Trophoblast cell (in vitro differentiated cells and primary cell): ENCODE measurements around the gene RET.
A peak's percentile ranks its signal among the peaks of the same experiment; 100 is the strongest.
"Not testable (repeated sequence)": the region's sequence is repeated elsewhere in the genome, so short reads cannot be mapped to it uniquely, and the experiment has no call there.

Experiments used
- DNase-seq, 2 donors: peaks; one replicate each; pipeline ENCODE4 v3.0.0-alpha.2; 2016
- H2AFZ ChIP-seq: 2 replicates; pipeline ENCODE4 v1.6.1; 2013; ENCODE audit warnings: low read length, moderate library complexity, mild to moderate bottlenecking; ENCODE audit not compliant: insufficient read depth, poor library complexity
- H2AK5ac ChIP-seq: 2 replicates; pipeline ENCODE4 v1.6.1; 2013; ENCODE audit warnings: mild to moderate bottlenecking, low read length
- H2BK120ac ChIP-seq: 2 replicates; pipeline ENCODE4 v1.6.1; 2013; ENCODE audit warnings: low read length, mild to moderate bottlenecking, moderate library complexity; ENCODE audit not compliant: insufficient read depth, poor library complexity
- H2BK12ac ChIP-seq: 2 replicates; pipeline ENCODE4 v1.6.1; 2013; ENCODE audit warnings: mild to moderate bottlenecking, low read length, moderate library complexity
- H2BK5ac ChIP-seq: 2 replicates; pipeline ENCODE4 v1.6.1; 2013; ENCODE audit warnings: low read length, low read depth, moderate library complexity, mild to moderate bottlenecking; ENCODE audit not compliant: poor library complexity
- H3K14ac ChIP-seq: 2 replicates; pipeline ENCODE4 v1.6.1; 2013; ENCODE audit warnings: mild to moderate bottlenecking, low read length
- H3K18ac ChIP-seq: 2 replicates; pipeline ENCODE4 v1.6.1; 2013; ENCODE audit warnings: mild to moderate bottlenecking, low read length
- H3K23ac ChIP-seq: 2 replicates; pipeline ENCODE4 v1.6.1; 2013; ENCODE audit warnings: low read length
- H3K27ac ChIP-seq: 2 replicates; pipeline ENCODE4 v1.5.1; 2013; ENCODE audit warnings: low read depth, mild to moderate bottlenecking, inconsistent platforms, low read length, moderate library complexity
- H3K27me3 ChIP-seq: 2 replicates; pipeline ENCODE4 v1.6.1; 2013; ENCODE audit warnings: inconsistent platforms, mild to moderate bottlenecking, low read length, moderate library complexity; ENCODE audit not compliant: insufficient read depth
- H3K36me3 ChIP-seq, 2 experiments: 1 replicate in 1 of 2; 2 replicates in 1 of 2; pipeline ENCODE4 v1.6.1; 2013; ENCODE audit warnings: low read length in 2 of 2, mild to moderate bottlenecking in 2 of 2, moderate library complexity in 1 of 2; ENCODE audit not compliant: insufficient read depth in 2 of 2, control insufficient read depth in 1 of 2
- H3K4ac ChIP-seq: 2 replicates; pipeline ENCODE4 v1.6.1; 2013; ENCODE audit warnings: low read depth, mild to moderate bottlenecking, low read length, moderate library complexity
- H3K4me1 ChIP-seq, 2 experiments: 1 replicate in 1 of 2; 2 replicates in 1 of 2; pipeline ENCODE4 v1.6.1; 2013; ENCODE audit warnings: low read length in 2 of 2, mild to moderate bottlenecking in 2 of 2, moderate library complexity in 1 of 2; ENCODE audit not compliant: insufficient read depth in 2 of 2, control insufficient read depth in 1 of 2
- H3K4me2 ChIP-seq: 2 replicates; pipeline ENCODE4 v1.6.1; 2013; ENCODE audit warnings: inconsistent platforms, mild to moderate bottlenecking, low read length, moderate library complexity
- H3K4me3 ChIP-seq: 2 replicates; pipeline ENCODE4 v1.5.1; 2013; ENCODE audit warnings: mild to moderate bottlenecking, low read depth, low read length, inconsistent platforms
- H3K79me1 ChIP-seq: one replicate; pipeline ENCODE4 v1.6.1; 2013; ENCODE audit warnings: low read length
- H3K79me2 ChIP-seq: 2 replicates; pipeline ENCODE4 v1.6.1; 2013; ENCODE audit warnings: low read length, mild to moderate bottlenecking; ENCODE audit not compliant: control insufficient read depth, insufficient read depth, poor library complexity
- H3K9ac ChIP-seq: 2 replicates; pipeline ENCODE4 v1.6.1; 2013; ENCODE audit warnings: mild to moderate bottlenecking, low read length
- H3K9me3 ChIP-seq: 2 replicates; pipeline ENCODE4 v1.6.1; 2013; ENCODE audit warnings: low read depth, mild to moderate bottlenecking, control low read depth, inconsistent platforms, low read length; ENCODE audit not compliant: insufficient read depth
- H4K12ac ChIP-seq: 2 replicates; pipeline ENCODE4 v1.6.1; 2013; ENCODE audit warnings: low read depth, mild to moderate bottlenecking, low read length, moderate library complexity
- H4K8ac ChIP-seq: 2 replicates; pipeline ENCODE4 v1.6.1; 2013; ENCODE audit warnings: low read depth, mild to moderate bottlenecking, low read length, moderate library complexity
- H4K91ac ChIP-seq: one replicate; pipeline ENCODE4 v1.6.1; 2013; ENCODE audit warnings: low read depth, mild to moderate bottlenecking, low read length, moderate library complexity
- WGBS: extraction: QIAGEN DNeasy Blood & Tissue Kit; methylation state at CpG from one replicate; pipeline ENCODE4 v1.1.7; 2013; ENCODE audit warnings: missing lambda C conversion rate; ENCODE audit not compliant: insufficient read length, insufficient coverage; ENCODE audit errors: extremely low coverage; 5-methylcytosine and 5-hydroxymethylcytosine counted together

The RET gene

GRCh38 chr10:43091846-43092245 lies 15.0 kb downstream of the RET start:
- peaks cover 10% of the 10 kb centered on the region for H3K9me3 ChIP-seq
- H2BK12ac ChIP-seq = no peak overlapping the region
- H2AK5ac ChIP-seq = no peak overlapping the region
- H4K8ac ChIP-seq = no peak overlapping the region
- no CpG with 5 or more reads among the region's 3 CpGs for WGBS
- H3K4me1 ChIP-seq = no peaks in the 10 kb centered on the region
- no peak overlapping the region for H4K12ac ChIP-seq
- H2BK5ac ChIP-seq = no peak overlapping the region
- no peak for DNase-seq
- no peak overlapping the region for H2BK120ac ChIP-seq
- no peak overlapping the region for H3K18ac ChIP-seq
- no peak overlapping the region for H3K9ac ChIP-seq
- H3K27me3 ChIP-seq = no peaks in the 10 kb centered on the region
- no peak overlapping the region for H3K4ac ChIP-seq
- no peak overlapping the region for H3K4me2 ChIP-seq
- no peak overlapping the region for H3K4me3 ChIP-seq
- no peak overlapping the region for H3K14ac ChIP-seq
- no peaks in the 10 kb centered on the region for H3K36me3 ChIP-seq
- no peak overlapping the region for H4K91ac ChIP-seq
- no peak overlapping the region for H2AFZ ChIP-seq
- H3K79me1 ChIP-seq = no peaks in the 10 kb centered on the region
- H3K23ac ChIP-seq = no peak overlapping the region
- no peak overlapping the region for H3K27ac ChIP-seq
- no peaks in the 10 kb centered on the region for H3K79me2 ChIP-seq

- Histone ChIP-seq H3K4ac (no peak overlapping the region), H3K4me2 (no peak overlapping the region), H2AFZ (no peak overlapping the region), H3K36me3 (no peaks in the 10 kb centered on the region), H3K14ac (no peak overlapping the region), H3K79me1 (no peaks in the 10 kb centered on the region), H3K4me1 (no peaks in the 10 kb centered on the region), H4K8ac (no peak overlapping the region), H4K91ac (no peak overlapping the region), H3K27ac (no peak overlapping the region), H3K9me3 (peaks cover 4% of the 10 kb centered on the region), H3K27me3 (no peaks in the 10 kb centered on the region), H4K12ac (no peak overlapping the region), H2BK5ac (no peak overlapping the region), H3K79me2 (no peaks in the 10 kb centered on the region), H3K9ac (no peak overlapping the region), H2BK12ac (no peak overlapping the region), H3K23ac (no peak overlapping the region), H2AK5ac (no peak overlapping the region), H2BK120ac (no peak overlapping the region), H3K18ac (no peak overlapping the region), H3K4me3 (no peak overlapping the region)
- no CpG with 5 or more reads among the region's 12 CpGs for WGBS
- DNase-seq = peak in 1 of 2 donors; percentile 20
These were observed 16.7 kb downstream of the RET start for GRCh38 chr10:43093423-43094076.

DNA sequence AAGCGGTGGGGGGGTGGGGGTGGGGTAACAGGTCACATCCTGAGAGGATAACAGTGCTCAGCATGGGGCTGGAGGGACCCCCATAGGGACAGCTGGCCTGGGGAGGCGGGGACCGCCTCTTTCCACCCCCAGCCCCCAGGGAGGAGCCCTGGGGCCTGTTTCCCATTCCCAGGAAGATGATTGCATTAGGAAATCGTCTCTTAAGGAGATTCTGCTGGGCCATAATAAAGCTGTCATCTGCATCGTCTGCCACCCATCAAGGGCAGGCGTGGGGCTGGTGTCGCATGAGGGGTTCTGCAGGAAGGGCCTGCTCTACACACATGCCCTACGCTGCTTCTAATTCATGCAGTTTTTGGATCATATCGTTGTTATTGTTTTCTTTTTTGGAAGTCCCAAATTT lies 17.2 kb downstream of the RET start:
- no CpG with 5 or more reads among the region's 9 CpGs for WGBS
- Histone ChIP-seq H3K27me3 (no peaks in the 10 kb centered on the region), H2AFZ (no peak overlapping the region), H3K23ac (no peak overlapping the region), H2BK12ac (no peak overlapping the region), H3K79me1 (no peaks in the 10 kb centered on the region), H3K9ac (no peak overlapping the region), H4K91ac (no peak overlapping the region), H3K27ac (no peak overlapping the region), H3K4ac (no peak overlapping the region), H3K4me2 (no peak overlapping the region), H3K4me1 (no peaks in the 10 kb centered on the region), H3K79me2 (no peaks in the 10 kb centered on the region), H4K8ac (no peak overlapping the region), H2BK120ac (no peak overlapping the region), H3K18ac (no peak overlapping the region), H4K12ac (no peak overlapping the region), H3K4me3 (no peak overlapping the region), H3K36me3 (no peaks in the 10 kb centered on the region), H2BK5ac (no peak overlapping the region), H3K9me3 (peaks cover 4% of the 10 kb centered on the region), H3K14ac (no peak overlapping the region), H2AK5ac (no peak overlapping the region)
- DNase-seq = no peak

GRCh38 chr10:43099339-43099738 lies 22.5 kb downstream of the RET start:
- H3K23ac ChIP-seq, H2BK5ac ChIP-seq, H3K14ac ChIP-seq, H3K27me3 ChIP-seq, H2BK12ac ChIP-seq, H3K79me2 ChIP-seq, H3K36me3 ChIP-seq, H2AK5ac ChIP-seq, H3K9me3 ChIP-seq, H3K4me1 ChIP-seq, H3K79me1 ChIP-seq, DNase-seq, H4K8ac ChIP-seq, H2BK120ac ChIP-seq, H4K12ac ChIP-seq, H4K91ac ChIP-seq, H3K4ac ChIP-seq, H2AFZ ChIP-seq, H3K18ac ChIP-seq, H3K4me2 ChIP-seq, H3K27ac ChIP-seq, H3K9ac ChIP-seq: not testable (repeated sequence)
- peak overlapping the region; percentile 5 for H3K4me3 ChIP-seq
- WGBS = no CpG with 5 or more reads among the region's 6 CpGs
